ENCODE results near the gene UBE2B.

- TF ChIP-seq EZH2 (IDR thresholded peaks at IDR 0.05; ENCODE audit: borderline replicate concordance, low read depth, low read length, severe bottlenecking): no peak
- TF ChIP-seq CTCF (IDR thresholded peaks at IDR 0.05; ENCODE audit: borderline replicate concordance, extremely low read depth, low read length, poor library complexity, severe bottlenecking): no peak
Observed at GRCh38 chr5:134370311-134370870, 978 bp upstream of the UBE2B start.

Measured in DND-41 (cell line).